Measurements from ENCODE around the gene CAMK1D.

GRCh38 chr10:12351447-12351846 is 2.1 kb downstream of the CAMK1D start:
- TF ChIP-seq CTCF (IDR thresholded peaks at IDR 0.05), result no peak
- TF ChIP-seq POLR2A (IDR thresholded peaks at IDR 0.05), result no peak

Data from right lobe of liver (tissue), 4 donors.